Karpas-422 (cell line): ENCODE results near the gene ATP9B. TPM values are rescaled to one million over a fixed set of nuclear protein-coding genes. Genes with fewer than 3 reads are reported as not detected.

Experiments
- DNase-seq: peaks from one replicate; pipeline ENCODE4 v3.0.0-alpha.2; 2015
- H2AFZ ChIP-seq: fragments of 200-600 bp; sonication (generic); 2 replicates; pipeline ENCODE4 v1.6.1; 2014; ENCODE audit warnings: antibody characterized with exemption, low read length, mixed read lengths
- H3K27ac ChIP-seq: fragments of 200-600 bp; sonication (generic); 2 replicates; pipeline ENCODE4 v1.5.1; 2014; ENCODE audit warnings: mild to moderate bottlenecking, low read length, moderate library complexity
- H3K27me3 ChIP-seq: fragments of 200-600 bp; sonication (generic); 2 replicates; pipeline ENCODE4 v1.6.1; 2014; ENCODE audit warnings: low read length, mixed read lengths
- H3K36me3 ChIP-seq: fragments of 200-600 bp; sonication (generic); 2 replicates; pipeline ENCODE4 v1.6.1; 2014; ENCODE audit warnings: low read length, mixed read lengths; ENCODE audit not compliant: insufficient read depth
- H3K4me1 ChIP-seq: fragments of 200-600 bp; sonication (generic); 2 replicates; pipeline ENCODE4 v1.6.1; 2014; ENCODE audit warnings: mild to moderate bottlenecking, low read length, mixed read lengths
- H3K4me2 ChIP-seq: fragments of 200-600 bp; sonication (generic); 2 replicates; pipeline ENCODE4 v1.6.1; 2014; ENCODE audit warnings: low read length, low read depth, mild to moderate bottlenecking; ENCODE audit not compliant: poor library complexity, severe bottlenecking
- H3K4me3 ChIP-seq: fragments of 200-600 bp; sonication (generic); 2 replicates; pipeline ENCODE4 v1.5.1; 2014; ENCODE audit warnings: mild to moderate bottlenecking, antibody characterized with exemption, low read length, mixed read lengths
- H3K79me2 ChIP-seq: fragments of 200-600 bp; sonication (generic); 2 replicates; pipeline ENCODE4 v1.6.1; 2014; ENCODE audit warnings: mild to moderate bottlenecking, low read length, mixed read lengths
- H3K9ac ChIP-seq: fragments of 200-600 bp; sonication (generic); 2 replicates; pipeline ENCODE4 v1.6.0; 2014; ENCODE audit warnings: low read length
- H3K9me2 ChIP-seq: fragments of 200-600 bp; sonication (generic), shearing (Covaris generic); replicated peaks from 2 replicates; pipeline ENCODE4 v1.6.0; 2014; ENCODE audit warnings: mild to moderate bottlenecking, low read length, moderate library complexity; ENCODE audit not compliant: insufficient read depth
- H3K9me3 ChIP-seq: fragments of 300-700, 200-600 bp; sonication (generic); 2 replicates; pipeline ENCODE4 v1.6.1; 2014; ENCODE audit warnings: low read length, mixed read lengths
- H4K20me1 ChIP-seq: fragments of 200-600 bp; sonication (generic); 2 replicates; pipeline ENCODE4 v1.6.1; 2014; ENCODE audit warnings: mild to moderate bottlenecking, antibody characterized with exemption, low read length, low read depth; ENCODE audit not compliant: insufficient read depth
- total RNA-seq: library from RNA; depleted of rRNA; stranded (reverse); fragments of >200 nt; shearing (Covaris generic); gene quantifications from 2 replicates; pipeline ENCODE4 v1.2.3, GENCODE V29; 2014; ENCODE audit warnings: low replicate concordance

Gene ATP9B
- total RNA-seq, 1 experiment from 2014 or later, result 65.1 TPM

- H3K79me2 ChIP-seq, result peaks cover 100% of the 10 kb centered on the region
- H3K9me3 ChIP-seq, result no peaks in the 10 kb centered on the region
- peaks cover 55% of the 10 kb centered on the region for H3K4me1 ChIP-seq
- H3K4me3 ChIP-seq, result peak overlapping the region; percentile 47
- DNase-seq, result peak; percentile 91
- peaks cover 7% of the 10 kb centered on the region; the same call in 1 of the 2 replicates for H3K36me3 ChIP-seq
- H2AFZ ChIP-seq, result no peak overlapping the region
- peak overlapping the region; percentile 62 for H3K4me2 ChIP-seq
- peak overlapping the region; percentile 54 for H3K9ac ChIP-seq
- H4K20me1 ChIP-seq, result peaks cover 38% of the 10 kb centered on the region
- no peaks in the 10 kb centered on the region for H3K27me3 ChIP-seq
- no peaks in the 10 kb centered on the region for H3K9me2 ChIP-seq
- H3K27ac ChIP-seq, result peak overlapping the region; percentile 79
Measured at GRCh38 chr18:79405781-79406575, 336.8 kb downstream of the ATP9B start.

GRCh38 chr18:79406708-79407107 lies 337.5 kb downstream of the ATP9B start:
- Histone ChIP-seq H3K4me2 (no peak overlapping the region), H3K4me3 (no peak overlapping the region), H3K4me1 (peaks cover 47% of the 10 kb centered on the region), H3K9me2 (no peaks in the 10 kb centered on the region), H3K9ac (no peak overlapping the region), H3K79me2 (peaks cover 98% of the 10 kb centered on the region), H3K9me3 (no peaks in the 10 kb centered on the region), H3K36me3 (peaks cover 7% of the 10 kb centered on the region; the same call in 1 of the 2 replicates), H2AFZ (no peak overlapping the region), H3K27ac (no peak overlapping the region), H3K27me3 (no peaks in the 10 kb centered on the region), H4K20me1 (peaks cover 39% of the 10 kb centered on the region)
- no peak for DNase-seq

DNA sequence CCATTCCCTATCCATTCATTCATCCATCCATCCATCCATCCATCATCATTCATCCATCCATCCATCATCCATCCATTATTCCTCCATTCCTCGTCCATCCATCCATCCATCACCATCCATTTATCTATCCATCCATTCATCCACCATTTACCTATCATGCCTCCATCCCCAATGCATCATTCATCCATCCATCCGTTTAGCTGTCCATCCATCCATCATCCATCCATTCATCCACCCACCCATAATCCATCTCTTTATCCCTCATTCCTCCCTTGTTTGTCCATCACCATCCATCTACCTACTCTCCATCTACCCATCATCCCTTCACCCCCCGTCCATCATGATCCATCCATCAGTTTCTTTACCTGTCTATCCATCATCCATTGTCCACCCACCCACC lies 340.1 kb downstream of the ATP9B start:
- H3K4me1 ChIP-seq, result peaks cover 21% of the 10 kb centered on the region
- no peak overlapping the region for H2AFZ ChIP-seq
- no peaks in the 10 kb centered on the region for H3K9me2 ChIP-seq
- peaks cover 62% of the 10 kb centered on the region for H4K20me1 ChIP-seq
- H3K27ac ChIP-seq, result no peak overlapping the region
- no peak overlapping the region for H3K4me3 ChIP-seq
- H3K4me2 ChIP-seq, result no peak overlapping the region
- H3K27me3 ChIP-seq, result no peaks in the 10 kb centered on the region
- H3K9me3 ChIP-seq, result no peaks in the 10 kb centered on the region
- no peak overlapping the region for H3K9ac ChIP-seq
- no peak for DNase-seq
- H3K79me2 ChIP-seq, result peaks cover 98% of the 10 kb centered on the region
- H3K36me3 ChIP-seq, result peaks cover 10% of the 10 kb centered on the region

DNA sequence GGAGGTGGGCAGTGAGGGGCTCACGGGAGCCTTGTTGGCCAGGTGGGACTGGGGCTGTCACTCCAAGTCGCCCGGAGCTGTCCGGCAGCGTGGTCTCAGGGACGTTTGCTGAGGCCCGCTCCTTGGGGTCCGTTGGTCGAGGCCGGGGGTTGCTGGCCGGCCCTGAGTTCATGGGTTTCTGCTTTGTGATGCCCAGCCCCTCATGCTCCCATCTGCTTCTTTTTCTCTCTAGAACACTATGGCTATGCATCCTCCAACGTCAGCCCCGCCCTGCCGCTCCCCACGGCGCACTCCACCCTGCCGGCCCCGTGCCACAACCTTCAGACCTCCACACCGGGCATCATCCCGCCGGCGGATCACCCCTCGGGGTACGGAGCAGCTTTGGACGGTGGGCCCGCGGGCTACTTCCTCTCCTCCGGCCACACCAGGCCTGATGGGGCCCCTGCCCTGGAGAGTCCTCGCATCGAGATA lies 341.0 kb downstream of the ATP9B start:
- H4K20me1 ChIP-seq, result peaks cover 68% of the 10 kb centered on the region
- H3K27ac ChIP-seq, result no peak overlapping the region
- no peak for DNase-seq
- no peaks in the 10 kb centered on the region for H3K27me3 ChIP-seq
- H3K9ac ChIP-seq, result no peak overlapping the region
- H3K4me2 ChIP-seq, result no peak overlapping the region
- H2AFZ ChIP-seq, result no peak overlapping the region
- peaks cover 96% of the 10 kb centered on the region for H3K79me2 ChIP-seq
- no peaks in the 10 kb centered on the region for H3K9me2 ChIP-seq
- no peaks in the 10 kb centered on the region for H3K9me3 ChIP-seq
- peaks cover 12% of the 10 kb centered on the region for H3K4me1 ChIP-seq
- H3K4me3 ChIP-seq, result no peak overlapping the region
- H3K36me3 ChIP-seq, result peaks cover 10% of the 10 kb centered on the region

DNA sequence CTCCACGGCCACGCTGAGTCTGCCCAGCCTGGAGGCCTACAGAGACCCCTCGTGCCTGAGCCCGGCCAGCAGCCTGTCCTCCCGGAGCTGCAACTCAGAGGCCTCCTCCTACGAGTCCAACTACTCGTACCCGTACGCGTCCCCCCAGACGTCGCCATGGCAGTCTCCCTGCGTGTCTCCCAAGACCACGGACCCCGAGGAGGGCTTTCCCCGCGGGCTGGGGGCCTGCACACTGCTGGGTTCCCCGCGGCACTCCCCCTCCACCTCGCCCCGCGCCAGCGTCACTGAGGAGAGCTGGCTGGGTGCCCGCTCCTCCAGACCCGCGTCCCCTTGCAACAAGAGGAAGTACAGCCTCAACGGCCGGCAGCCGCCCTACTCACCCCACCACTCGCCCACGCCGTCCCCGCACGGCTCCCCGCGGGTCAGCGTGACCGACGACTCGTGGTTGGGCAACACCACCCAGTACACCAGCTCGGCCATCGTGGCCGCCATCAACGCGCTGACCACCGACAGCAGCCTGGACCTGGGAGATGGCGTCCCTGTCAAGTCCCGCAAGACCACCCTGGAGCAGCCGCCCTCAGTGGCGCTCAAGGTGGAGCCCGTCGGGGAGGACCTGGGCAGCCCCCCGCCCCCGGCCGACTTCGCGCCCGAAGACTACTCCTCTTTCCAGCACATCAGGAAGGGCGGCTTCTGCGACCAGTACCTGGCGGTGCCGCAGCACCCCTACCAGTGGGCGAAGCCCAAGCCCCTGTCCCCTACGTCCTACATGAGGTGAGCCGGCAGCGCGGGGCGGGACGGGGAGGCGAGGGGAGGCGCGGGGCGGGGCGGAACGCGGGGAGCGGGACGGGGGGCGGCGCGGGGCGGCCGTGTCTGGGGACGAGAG lies 341.8 kb downstream of the ATP9B start:
- Histone ChIP-seq H2AFZ (no peak overlapping the region), H4K20me1 (peaks cover 68% of the 10 kb centered on the region), H3K36me3 (peaks cover 10% of the 10 kb centered on the region), H3K9ac (no peak overlapping the region), H3K4me1 (peaks cover 5% of the 10 kb centered on the region), H3K27me3 (no peaks in the 10 kb centered on the region), H3K9me3 (no peaks in the 10 kb centered on the region), H3K4me3 (no peak overlapping the region), H3K27ac (no peak overlapping the region), H3K9me2 (no peaks in the 10 kb centered on the region), H3K4me2 (no peak overlapping the region), H3K79me2 (peaks cover 95% of the 10 kb centered on the region)
- DNase-seq, result no peak

- Histone ChIP-seq H3K27me3 (no peaks in the 10 kb centered on the region), H3K4me3 (no peak overlapping the region), H3K27ac (no peak overlapping the region), H4K20me1 (peaks cover 68% of the 10 kb centered on the region), H3K9ac (no peak overlapping the region), H3K9me2 (no peaks in the 10 kb centered on the region), H3K79me2 (peaks cover 95% of the 10 kb centered on the region), H3K9me3 (no peaks in the 10 kb centered on the region), H3K36me3 (peaks cover 10% of the 10 kb centered on the region), H3K4me1 (no peaks in the 10 kb centered on the region), H3K4me2 (no peak overlapping the region), H2AFZ (no peak overlapping the region)
- DNase-seq, result no peak
Measured at GRCh38 chr18:79411614-79412526, 342.7 kb downstream of the ATP9B start.

- no peaks in the 10 kb centered on the region for H3K4me1 ChIP-seq
- H3K4me3 ChIP-seq, result no peak overlapping the region
- peaks cover 7% of the 10 kb centered on the region for H3K36me3 ChIP-seq
- no peaks in the 10 kb centered on the region for H3K27me3 ChIP-seq
- H3K9me3 ChIP-seq, result no peaks in the 10 kb centered on the region
- H3K79me2 ChIP-seq, result peaks cover 88% of the 10 kb centered on the region
- H3K27ac ChIP-seq, result no peak overlapping the region
- no peak for DNase-seq
- H2AFZ ChIP-seq, result no peak overlapping the region
- no peak overlapping the region for H3K4me2 ChIP-seq
- H4K20me1 ChIP-seq, result peaks cover 67% of the 10 kb centered on the region
- no peak overlapping the region for H3K9ac ChIP-seq
- no peaks in the 10 kb centered on the region for H3K9me2 ChIP-seq
Measured at GRCh38 chr18:79413025-79413424, 343.8 kb downstream of the ATP9B start.
